Measurements from ENCODE around the gene POLRMT.
A peak's percentile ranks its signal among the peaks of the same experiment; 100 is the strongest.

The POLRMT gene

GRCh38 chr19:647566-648284 is 14.4 kb upstream of the POLRMT start:
- Histone ChIP-seq H3K9ac (no peak overlapping the region), H3K36me3 (peaks cover 73% of the 10 kb centered on the region), H3K4me2 (no peak overlapping the region), H3K9me3 (no peaks in the 10 kb centered on the region), H3K4me3 (no peak overlapping the region), H3K27ac (no peak overlapping the region), H3K27me3 (no peaks in the 10 kb centered on the region), H3K4me1 (peaks cover 33% of the 10 kb centered on the region), H4K20me1 (peaks cover 88% of the 10 kb centered on the region)
- TF ChIP-seq Cebpa-rat (IDR thresholded peaks at IDR 0.05) = no peak

DNA sequence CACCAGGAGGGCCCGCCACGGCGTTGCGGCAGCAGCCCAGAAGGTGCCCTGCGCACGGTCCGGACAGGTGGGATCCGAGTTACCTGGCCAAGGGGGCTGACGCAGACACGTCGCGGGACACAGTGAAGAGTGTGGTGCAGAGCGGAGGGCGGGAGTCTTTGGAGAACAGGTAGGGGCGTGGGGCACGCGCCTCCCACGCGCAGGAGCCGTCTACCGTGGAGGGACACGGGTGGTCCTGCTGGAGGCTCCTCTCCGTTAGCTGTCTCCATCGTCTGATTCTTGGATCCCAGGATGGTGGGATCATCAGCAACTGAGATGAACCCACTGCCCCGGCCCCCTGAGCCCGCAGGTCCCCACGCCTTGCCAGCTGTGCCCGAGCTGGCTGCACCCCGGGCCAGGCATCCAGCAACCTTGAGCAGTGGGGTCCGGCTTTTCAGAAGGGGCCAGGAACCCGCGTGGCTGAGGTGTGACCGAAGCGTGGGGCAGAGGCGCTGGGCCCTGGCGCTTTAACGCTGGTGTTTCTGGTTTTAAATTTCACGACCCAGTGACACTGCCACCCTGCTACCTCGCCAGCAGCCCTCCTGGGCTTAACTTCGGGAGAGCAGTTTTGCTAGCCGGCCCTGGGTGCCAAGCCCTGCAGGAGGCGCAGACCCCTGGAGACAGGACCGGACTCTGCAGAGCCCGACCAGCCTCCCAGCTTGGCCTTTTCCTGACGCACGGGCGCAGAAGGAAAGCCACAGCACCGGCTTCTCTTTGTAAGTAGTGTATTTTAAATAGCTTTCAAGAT is 13.6 kb upstream of the POLRMT start:
- Histone ChIP-seq H3K4me1 (peaks cover 36% of the 10 kb centered on the region), H3K27ac (no peak overlapping the region), H3K4me3 (no peak overlapping the region), H3K4me2 (no peak overlapping the region), H3K9ac (no peak overlapping the region), H4K20me1 (peaks cover 80% of the 10 kb centered on the region), H3K9me3 (no peaks in the 10 kb centered on the region), H3K27me3 (no peaks in the 10 kb centered on the region), H3K36me3 (peaks cover 66% of the 10 kb centered on the region)
- TF ChIP-seq Cebpa-rat (IDR thresholded peaks at IDR 0.05) = no peak

- no peak overlapping the region for H3K9ac ChIP-seq
- H3K4me1 ChIP-seq = peaks cover 43% of the 10 kb centered on the region
- peak overlapping the region; percentile 92 for H3K4me2 ChIP-seq
- H3K27ac ChIP-seq = 0 out of 2 replicates have a peak overlapping the region, but pooled peaks have one; percentile 26
- no peak for TF ChIP-seq Cebpa-rat (IDR thresholded peaks at IDR 0.05)
- H3K9me3 ChIP-seq = no peaks in the 10 kb centered on the region
- peaks cover 72% of the 10 kb centered on the region for H4K20me1 ChIP-seq
- peaks cover 57% of the 10 kb centered on the region for H3K36me3 ChIP-seq
- H3K27me3 ChIP-seq = no peaks in the 10 kb centered on the region
- H3K4me3 ChIP-seq = no peak overlapping the region
These were observed 12.8 kb upstream of the POLRMT start for GRCh38 chr19:645912-646778.

GRCh38 chr19:644789-645188 is 11.5 kb upstream of the POLRMT start:
- Histone ChIP-seq H3K9me3 (no peaks in the 10 kb centered on the region), H3K4me2 (peak overlapping the region; percentile 92), H4K20me1 (peaks cover 69% of the 10 kb centered on the region), H3K36me3 (peaks cover 44% of the 10 kb centered on the region), H3K27me3 (no peaks in the 10 kb centered on the region), H3K4me1 (peaks cover 49% of the 10 kb centered on the region), H3K27ac (peak overlapping the region; percentile 58), H3K9ac (peak overlapping the region; percentile 64), H3K4me3 (peak overlapping the region; percentile 39)
- TF ChIP-seq Cebpa-rat (IDR thresholded peaks at IDR 0.05) = no peak

GRCh38 chr19:644363-644762 is 11.0 kb upstream of the POLRMT start:
- H3K36me3 ChIP-seq = peaks cover 40% of the 10 kb centered on the region
- peaks cover 50% of the 10 kb centered on the region for H3K4me1 ChIP-seq
- peak overlapping the region; percentile 64 for H3K9ac ChIP-seq
- no peak for TF ChIP-seq Cebpa-rat (IDR thresholded peaks at IDR 0.05)
- peaks cover 65% of the 10 kb centered on the region for H4K20me1 ChIP-seq
- peak overlapping the region; percentile 58 for H3K27ac ChIP-seq
- no peaks in the 10 kb centered on the region for H3K27me3 ChIP-seq
- H3K4me3 ChIP-seq = peak overlapping the region; percentile 39
- no peaks in the 10 kb centered on the region for H3K9me3 ChIP-seq
- H3K4me2 ChIP-seq = peak overlapping the region; percentile 92

GRCh38 chr19:643736-644135 is 10.4 kb upstream of the POLRMT start:
- H3K4me1 ChIP-seq = peaks cover 56% of the 10 kb centered on the region
- TF ChIP-seq Cebpa-rat (IDR thresholded peaks at IDR 0.05) = no peak
- no peaks in the 10 kb centered on the region for H3K27me3 ChIP-seq
- H3K9ac ChIP-seq = peak overlapping the region; percentile 64
- peaks cover 33% of the 10 kb centered on the region for H3K36me3 ChIP-seq
- peak overlapping the region; percentile 92 for H3K4me2 ChIP-seq
- H3K4me3 ChIP-seq = peak overlapping the region; percentile 39
- peaks cover 65% of the 10 kb centered on the region for H4K20me1 ChIP-seq
- peak overlapping the region; percentile 58 for H3K27ac ChIP-seq
- no peaks in the 10 kb centered on the region for H3K9me3 ChIP-seq

GRCh38 chr19:642767-643727 is 9.7 kb upstream of the POLRMT start:
- Histone ChIP-seq H3K4me1 (peaks cover 63% of the 10 kb centered on the region), H3K9me3 (no peaks in the 10 kb centered on the region)

GRCh38 chr19:641702-642101 is 8.4 kb upstream of the POLRMT start:
- Histone ChIP-seq H3K27me3 (no peaks in the 10 kb centered on the region), H3K4me1 (peaks cover 77% of the 10 kb centered on the region), H4K20me1 (peaks cover 51% of the 10 kb centered on the region), H3K4me2 (peak overlapping the region; percentile 19; the same call in 1 of the 2 replicates), H3K9me3 (no peaks in the 10 kb centered on the region), H3K27ac (no peak overlapping the region), H3K36me3 (peaks cover 13% of the 10 kb centered on the region), H3K4me3 (no peak overlapping the region), H3K9ac (no peak overlapping the region)
- TF ChIP-seq Cebpa-rat (IDR thresholded peaks at IDR 0.05) = no peak

More at GRCh38 chr19:642767-643727, 9.7 kb upstream of the POLRMT start:
- Histone ChIP-seq H3K27ac (peak overlapping the region; percentile 26; the same call in 1 of the 2 replicates), H3K9ac (no peak overlapping the region), H4K20me1 (peaks cover 65% of the 10 kb centered on the region), H3K27me3 (no peaks in the 10 kb centered on the region), H3K4me3 (no peak overlapping the region), H3K36me3 (peaks cover 26% of the 10 kb centered on the region), H3K4me2 (peak overlapping the region; percentile 92)
- no peak for TF ChIP-seq Cebpa-rat (IDR thresholded peaks at IDR 0.05)
